ENCODE data around the gene PAXIP1. TPM values are rescaled to one million over a fixed set of nuclear protein-coding genes. Genes with fewer than 3 reads are reported as not detected.
"Not testable (repeated sequence)": the region's sequence is repeated elsewhere in the genome, so short reads cannot be mapped to it uniquely, and the experiment has no call there.

Gene PAXIP1
- 9.1 TPM for total RNA-seq
- long read RNA-seq, partial matches to known transcripts = 4 of 4 reads
- long read RNA-seq, other reads (novel, unspliced or antisense) = 0 of 4 reads

- DNase-seq (ENCODE audit: low spot score) = no peak
These were observed at the start of gene PAXIP1 for GRCh38 chr7:155003092-155003375. Gene PAXIP1 (minus strand): TSS chr7:155003124. CDS start chr7:155002929, 195 bp downstream.

- no peak for DNase-seq (ENCODE audit: low spot score)
These were observed 48.4 kb upstream of the PAXIP1 start for GRCh38 chr7:155051355-155051754.

GRCh38 chr7:155048006-155048405, 45.1 kb upstream of the PAXIP1 start:
- no peak for DNase-seq (ENCODE audit: low spot score)

GRCh38 chr7:155043756-155044155, 40.8 kb upstream of the PAXIP1 start:
- DNase-seq (ENCODE audit: low spot score) = peak; percentile 24

- no peak for DNase-seq (ENCODE audit: low spot score)
These were observed 35.4 kb upstream of the PAXIP1 start for GRCh38 chr7:155038335-155038734.

GRCh38 chr7:155034495-155034894, 31.6 kb upstream of the PAXIP1 start:
- not testable (repeated sequence) for DNase-seq (ENCODE audit: low spot score)

GRCh38 chr7:155032978-155033377, 30.1 kb upstream of the PAXIP1 start:
- no peak for DNase-seq (ENCODE audit: low spot score)

GRCh38 chr7:155027879-155028278, 25.0 kb upstream of the PAXIP1 start:
- no peak for DNase-seq (ENCODE audit: low spot score)

GRCh38 chr7:155021699-155022145, 18.8 kb upstream of the PAXIP1 start:
- no peak for DNase-seq (ENCODE audit: low spot score)

- no peak for DNase-seq (ENCODE audit: low spot score)
These were observed 18.1 kb upstream of the PAXIP1 start for GRCh38 chr7:155020996-155021395.

- DNase-seq (ENCODE audit: low spot score) = no peak
These were observed 14.9 kb upstream of the PAXIP1 start for GRCh38 chr7:155017834-155018233.

- DNase-seq (ENCODE audit: low spot score) = no peak
These were observed 8.2 kb upstream of the PAXIP1 start for GRCh38 chr7:155011086-155011485.

- no peak for DNase-seq (ENCODE audit: low spot score)
These were observed 6.7 kb upstream of the PAXIP1 start for GRCh38 chr7:155009570-155010157.

- no peak for DNase-seq (ENCODE audit: low spot score)
These were observed 5.0 kb upstream of the PAXIP1 start for GRCh38 chr7:155007947-155008346.

- peak; percentile 92 for DNase-seq (ENCODE audit: low spot score)
These were observed 671 bp upstream of the PAXIP1 start for GRCh38 chr7:155003376-155004214.

- DNase-seq (ENCODE audit: low spot score) = no peak
These were observed 373 bp downstream of the PAXIP1 start for GRCh38 chr7:155002411-155003091.

- DNase-seq (ENCODE audit: low spot score) = no peak
These were observed 1.0 kb downstream of the PAXIP1 start for GRCh38 chr7:155001756-155002410.

- DNase-seq (ENCODE audit: low spot score) = no peak
These were observed 2.1 kb downstream of the PAXIP1 start for GRCh38 chr7:155000795-155001194.

- no peak for DNase-seq (ENCODE audit: low spot score)
These were observed 4.4 kb downstream of the PAXIP1 start for GRCh38 chr7:154998481-154998880.

- no peak for DNase-seq (ENCODE audit: low spot score)
These were observed 5.0 kb downstream of the PAXIP1 start for GRCh38 chr7:154997840-154998370.

- no peak for DNase-seq (ENCODE audit: low spot score)
These were observed 6.2 kb downstream of the PAXIP1 start for GRCh38 chr7:154996756-154997155.
